Endothelial cell of umbilical vein (primary cell): ENCODE results near the gene ALDH5A1. TPM values are rescaled to one million over a fixed set of nuclear protein-coding genes. Genes with fewer than 3 reads are reported as not detected.

Experiments used
- BruUV-seq: library from RNA; stranded (reverse); fragments of 400-500 nt; replicated peaks from 2 replicates; lab custom pipeline; 2021; lab: Mats Ljungman, UMichigan
- CTCF ChIA-PET: fragments of 300-600, 350-600 bp; sonication (Branson Sonifier 250); formaldehyde crosslinking; loops from one replicate; lab custom pipeline; 2021; ENCODE audit warnings: antibody characterized with exemption, inconsistent platforms; lab: Charles Lee
- POLR2A ChIA-PET: fragments of 300-600, 350-600 bp; sonication (Branson Sonifier 250); formaldehyde crosslinking; loops from one replicate; lab custom pipeline; 2021; ENCODE audit warnings: antibody characterized with exemption, inconsistent platforms; lab: Charles Lee
- DNase-seq: peaks from one replicate; pipeline ENCODE4 v3.0.0-alpha.2; 2011; ENCODE audit warnings: low read depth, low spot score
- FAIRE-seq: peaks from 2 replicates; lab custom pipeline; 2011; peaks lifted over from hg19 to GRCh38; lab: Jason Lieb, UNC
- H2AFZ ChIP-seq: 2 replicates; pipeline ENCODE4 v1.6.0; 2012; ENCODE audit warnings: low read depth, low read length, control low read depth, inconsistent platforms
- H3K27ac ChIP-seq: 2 replicates; pipeline ENCODE4 v1.5.1; 2011; ENCODE audit warnings: low read depth, mild to moderate bottlenecking, control low read depth, low read length, moderate library complexity; ENCODE audit not compliant: insufficient read depth
- H3K27me3 ChIP-seq, 2 experiments: 2 replicates each; pipeline versions ENCODE4 v1.6.0 to v1.6.1; 2011; ENCODE audit warnings: low read length in 2 of 2, mixed read lengths in 1 of 2; ENCODE audit not compliant: control insufficient read depth in 2 of 2, insufficient read depth in 2 of 2
- H3K36me3 ChIP-seq, 2 experiments: 2 replicates in 1 of 2; 3 replicates in 1 of 2; pipeline ENCODE4 v1.5.1; 2011; ENCODE audit warnings: low read length in 2 of 2, mild to moderate bottlenecking in 1 of 2, moderate library complexity in 1 of 2; ENCODE audit not compliant: control insufficient read depth in 2 of 2, insufficient read depth in 2 of 2; ENCODE audit errors: extremely low read depth in 1 of 2
- H3K4me1 ChIP-seq: 3 replicates; pipeline ENCODE4 v1.5.1; 2011; ENCODE audit warnings: mild to moderate bottlenecking, low read length; ENCODE audit not compliant: control insufficient read depth, insufficient read depth; ENCODE audit errors: extremely low read depth
- H3K4me2 ChIP-seq: 2 replicates; pipeline ENCODE4 v1.6.1; 2011; ENCODE audit warnings: low read length, control low read depth, mixed read lengths; ENCODE audit not compliant: insufficient read depth
- H3K4me3 ChIP-seq, 3 experiments: fragments of 200-600 bp in 1 of 3; sonication (generic), shearing (Covaris generic) in 1 of 3; replicated peaks in 1 of 3; 2 replicates each; pipeline ENCODE4 v1.5.1; 2011 to 2016; ENCODE audit warnings: control low read depth in 3 of 3, low read length in 3 of 3, mild to moderate bottlenecking in 2 of 3, inconsistent platforms in 1 of 3, low read depth in 1 of 3, moderate library complexity in 1 of 3; ENCODE audit not compliant: insufficient read depth in 1 of 3
- H3K79me2 ChIP-seq: 2 replicates; pipeline ENCODE4 v1.6.0; 2012; ENCODE audit warnings: low read length, inconsistent platforms; ENCODE audit not compliant: control insufficient read depth, insufficient read depth
- H3K9ac ChIP-seq: replicated peaks from 2 replicates; pipeline ENCODE3; 2011; ENCODE audit warnings: low read length, control low read depth; ENCODE audit not compliant: insufficient read depth; ENCODE audit errors: extremely low read depth
- H3K9me1 ChIP-seq: replicated peaks from 3 replicates; pipeline ENCODE4 v1.6.0; 2011; ENCODE audit warnings: mild to moderate bottlenecking, low read length; ENCODE audit not compliant: control insufficient read depth, insufficient read depth; ENCODE audit errors: extremely low read depth
- H3K9me3 ChIP-seq: replicated peaks from 2 replicates; pipeline ENCODE4 v1.5.1; 2012; ENCODE audit warnings: low read length, inconsistent platforms; ENCODE audit not compliant: control insufficient read depth, insufficient read depth
- H4K20me1 ChIP-seq: replicated peaks from 2 replicates; pipeline ENCODE3; 2011; ENCODE audit warnings: mild to moderate bottlenecking, low read length; ENCODE audit not compliant: control insufficient read depth, insufficient read depth; ENCODE audit errors: extremely low read depth
- EZH2 ChIP-seq: IDR thresholded peaks from 2 replicates; pipeline ENCODE4 v1.6.1; 2012; ENCODE audit warnings: borderline replicate concordance, low read depth, mild to moderate bottlenecking, moderate library complexity, low read length, inconsistent platforms; ENCODE audit not compliant: severe bottlenecking
- FOS ChIP-seq: IDR thresholded peaks from 2 replicates; pipeline ENCODE4 v1.6.1; 2011; ENCODE audit warnings: mild to moderate bottlenecking, low read length, moderate library complexity, borderline replicate concordance; ENCODE audit not compliant: insufficient read depth
- MYC ChIP-seq: IDR thresholded peaks from one replicate; pipeline ENCODE4 v1.6.1; 2011; ENCODE audit warnings: mild to moderate bottlenecking, low read depth, low read length
- POLR2AphosphoS5 ChIP-seq: IDR thresholded peaks from 2 replicates; pipeline ENCODE4 v1.6.1; 2012; ENCODE audit warnings: low read depth, mild to moderate bottlenecking, control low read depth, low read length, moderate library complexity; ENCODE audit not compliant: insufficient read depth
- dilution Hi-C: fragments of 300-500 bp; cut with MboI; formaldehyde crosslinking; loops from one replicate; pipeline ENCODE4 v1.15.0; 2019; ENCODE audit warnings: low sequenced_read_pairs; ENCODE audit not compliant: extremely low pct_ligation_motif_present
- intact Hi-C: fragments of 100-400 bp; cut with micrococcal nuclease; formaldehyde crosslinking; loops from one replicate; pipeline ENCODE4 v1.10.0; 2022
- polyA plus RNA-seq, 4 experiments: library from polyadenylated mRNA; depleted of rRNA in 3 of 4; stranded (reverse) in 3 of 4; unstranded in 1 of 4; fragments of >200 nt; gene quantifications; 2 replicates each; pipeline versions ENCODE4 v1.2.1 to v1.2.3, GENCODE V29; 2011 to 2012; ENCODE audit warnings: missing spikeins in 1 of 4
- total RNA-seq: library from RNA; stranded (reverse); gene quantifications from 2 replicates; pipeline ENCODE4 v1.2.3, GENCODE V29; 2021
- TF ChIP-seq, protein P1 (sequence below): IDR thresholded peaks from 2 replicates; pipeline ENCODE4 v1.6.1; 2011; ENCODE audit not compliant: insufficient read depth, insufficient read length
- TF ChIP-seq, protein P2 (sequence below), 2 donors: IDR thresholded peaks; 1 replicate in 1 of 2; 2 replicates in 1 of 2; pipeline ENCODE4 v1.5.1; 2011; ENCODE audit warnings: low read length in 2 of 2, mild to moderate bottlenecking in 2 of 2, moderate library complexity in 2 of 2, control low read depth in 1 of 2, inconsistent platforms in 1 of 2, low read depth in 1 of 2; ENCODE audit not compliant: insufficient read depth in 1 of 2; ENCODE audit errors: extremely low read depth in 1 of 2

Gene ALDH5A1
- total and polyA plus RNA-seq, 2 donors (not counting 3 experiments of a cell fraction or from before 2014, with no cell fraction given) = 0.51 to 1.1 TPM

DNA sequence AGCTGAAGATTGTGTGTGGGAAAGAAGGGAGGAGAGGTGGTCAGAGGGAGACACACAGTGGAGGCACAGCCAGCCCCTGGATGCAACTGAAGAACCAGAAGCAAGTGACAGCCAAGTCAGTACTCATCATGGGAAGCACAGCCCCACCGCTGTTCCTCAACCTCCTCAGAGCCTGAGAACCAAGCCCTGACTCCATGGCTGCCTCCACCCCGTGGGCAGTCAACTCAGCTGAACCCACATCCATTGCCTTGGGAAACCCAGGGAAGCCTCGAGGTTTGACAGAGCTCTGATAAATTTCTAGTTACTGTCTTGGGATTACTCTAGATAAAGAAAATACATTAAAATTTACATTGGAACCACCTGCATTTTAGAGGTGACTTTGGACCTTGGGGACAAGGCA is 29.6 kb downstream of the ALDH5A1 start:
- no peak overlapping the region for H3K27ac ChIP-seq
- no peaks in the 10 kb centered on the region for H4K20me1 ChIP-seq
- H3K9ac ChIP-seq = no peak overlapping the region
- H3K27me3 ChIP-seq = no peaks in the 10 kb centered on the region
- POLR2A ChIA-PET = no interaction called here
- FAIRE-seq (no peak), DNase-seq (no peak)
- H3K36me3 ChIP-seq = no peaks in the 10 kb centered on the region
- no TSS peak for BruUV-seq
- H3K4me2 ChIP-seq = no peak overlapping the region
- H3K4me3 ChIP-seq = no peak overlapping the region
- CTCF ChIA-PET = interaction anchor here (1.1 to 1.2 kb wide), 2 partner anchors 27 to 241 kb away, joined by 3 to 4 read pairs; no protein-coding TSS in a partner anchor
- dilution Hi-C loops = no loop called here
- H3K9me1 ChIP-seq = no peaks in the 10 kb centered on the region
- intact Hi-C loops = loop anchor here (2.0 kb wide), 1 partner anchor 170 kb away; no protein-coding TSS in a partner anchor
- no peaks in the 10 kb centered on the region for H3K9me3 ChIP-seq
- H2AFZ ChIP-seq = no peak overlapping the region
- H3K4me1 ChIP-seq = no peaks in the 10 kb centered on the region
- no peaks in the 10 kb centered on the region for H3K79me2 ChIP-seq
- TF ChIP-seq, protein P1, sequence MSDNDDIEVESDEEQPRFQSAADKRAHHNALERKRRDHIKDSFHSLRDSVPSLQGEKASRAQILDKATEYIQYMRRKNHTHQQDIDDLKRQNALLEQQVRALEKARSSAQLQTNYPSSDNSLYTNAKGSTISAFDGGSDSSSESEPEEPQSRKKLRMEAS = no peak
- no peak for TF ChIP-seq FOS
- TF ChIP-seq, protein P2, sequence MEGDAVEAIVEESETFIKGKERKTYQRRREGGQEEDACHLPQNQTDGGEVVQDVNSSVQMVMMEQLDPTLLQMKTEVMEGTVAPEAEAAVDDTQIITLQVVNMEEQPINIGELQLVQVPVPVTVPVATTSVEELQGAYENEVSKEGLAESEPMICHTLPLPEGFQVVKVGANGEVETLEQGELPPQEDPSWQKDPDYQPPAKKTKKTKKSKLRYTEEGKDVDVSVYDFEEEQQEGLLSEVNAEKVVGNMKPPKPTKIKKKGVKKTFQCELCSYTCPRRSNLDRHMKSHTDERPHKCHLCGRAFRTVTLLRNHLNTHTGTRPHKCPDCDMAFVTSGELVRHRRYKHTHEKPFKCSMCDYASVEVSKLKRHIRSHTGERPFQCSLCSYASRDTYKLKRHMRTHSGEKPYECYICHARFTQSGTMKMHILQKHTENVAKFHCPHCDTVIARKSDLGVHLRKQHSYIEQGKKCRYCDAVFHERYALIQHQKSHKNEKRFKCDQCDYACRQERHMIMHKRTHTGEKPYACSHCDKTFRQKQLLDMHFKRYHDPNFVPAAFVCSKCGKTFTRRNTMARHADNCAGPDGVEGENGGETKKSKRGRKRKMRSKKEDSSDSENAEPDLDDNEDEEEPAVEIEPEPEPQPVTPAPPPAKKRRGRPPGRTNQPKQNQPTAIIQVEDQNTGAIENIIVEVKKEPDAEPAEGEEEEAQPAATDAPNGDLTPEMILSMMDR (IDR thresholded peaks at IDR 0.05; ENCODE audit: extremely low read depth in 1 of 2, insufficient read depth in 1 of 2, low read depth in 1 of 2, low read length in 2 of 2) = no peak
- TF ChIP-seq EZH2 = no peak
- TF ChIP-seq MYC = no peak
- no peak for TF ChIP-seq POLR2AphosphoS5
